Measurements from ENCODE around the gene CCDC15. TPM values are rescaled to one million over a fixed set of nuclear protein-coding genes. Genes with fewer than 3 reads are reported as not detected.

CCDC15 gene
- total RNA-seq, 1 donor from 2014 or later, result 0.25 TPM

DNA sequence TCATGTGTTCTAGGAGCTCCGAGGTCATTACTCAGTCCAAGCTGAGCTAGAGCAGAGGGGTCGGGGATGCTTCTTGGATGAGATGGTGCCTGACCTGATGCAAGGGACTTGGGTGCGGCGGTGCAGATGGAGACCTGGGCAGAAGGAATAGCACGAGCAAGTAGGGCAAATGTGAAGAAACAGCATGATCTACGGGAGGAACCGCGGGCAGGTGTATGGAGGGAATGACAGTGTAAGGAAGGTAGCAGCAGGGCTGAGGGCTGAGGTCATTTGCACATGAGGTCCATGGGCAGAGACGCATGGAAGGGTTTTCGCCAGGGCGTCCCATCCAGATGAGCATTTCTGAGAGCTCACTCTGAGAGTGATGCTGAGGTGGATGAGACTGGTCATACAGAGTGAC, 124.0 kb downstream of the CCDC15 start:
- no peak overlapping the region for H3K27ac ChIP-seq (replicated peaks)
- no peaks in the 10 kb centered on the region for H3K4me1 ChIP-seq
- no peak for DNase-seq
- H3K27me3 ChIP-seq (ENCODE audit: low read depth), result peaks cover 59% of the 10 kb centered on the region
- no peaks in the 10 kb centered on the region for H3K9me3 ChIP-seq (replicated peaks)
- no peak overlapping the region for H3K4me3 ChIP-seq
- intact Hi-C loops (cut with micrococcal nuclease), result no loop called here
- TF ChIP-seq, protein P1, sequence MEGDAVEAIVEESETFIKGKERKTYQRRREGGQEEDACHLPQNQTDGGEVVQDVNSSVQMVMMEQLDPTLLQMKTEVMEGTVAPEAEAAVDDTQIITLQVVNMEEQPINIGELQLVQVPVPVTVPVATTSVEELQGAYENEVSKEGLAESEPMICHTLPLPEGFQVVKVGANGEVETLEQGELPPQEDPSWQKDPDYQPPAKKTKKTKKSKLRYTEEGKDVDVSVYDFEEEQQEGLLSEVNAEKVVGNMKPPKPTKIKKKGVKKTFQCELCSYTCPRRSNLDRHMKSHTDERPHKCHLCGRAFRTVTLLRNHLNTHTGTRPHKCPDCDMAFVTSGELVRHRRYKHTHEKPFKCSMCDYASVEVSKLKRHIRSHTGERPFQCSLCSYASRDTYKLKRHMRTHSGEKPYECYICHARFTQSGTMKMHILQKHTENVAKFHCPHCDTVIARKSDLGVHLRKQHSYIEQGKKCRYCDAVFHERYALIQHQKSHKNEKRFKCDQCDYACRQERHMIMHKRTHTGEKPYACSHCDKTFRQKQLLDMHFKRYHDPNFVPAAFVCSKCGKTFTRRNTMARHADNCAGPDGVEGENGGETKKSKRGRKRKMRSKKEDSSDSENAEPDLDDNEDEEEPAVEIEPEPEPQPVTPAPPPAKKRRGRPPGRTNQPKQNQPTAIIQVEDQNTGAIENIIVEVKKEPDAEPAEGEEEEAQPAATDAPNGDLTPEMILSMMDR (IDR thresholded peaks at IDR 0.05; ENCODE audit: borderline replicate concordance), result no peak
- H3K36me3 ChIP-seq, result no peaks in the 10 kb centered on the region

DNA sequence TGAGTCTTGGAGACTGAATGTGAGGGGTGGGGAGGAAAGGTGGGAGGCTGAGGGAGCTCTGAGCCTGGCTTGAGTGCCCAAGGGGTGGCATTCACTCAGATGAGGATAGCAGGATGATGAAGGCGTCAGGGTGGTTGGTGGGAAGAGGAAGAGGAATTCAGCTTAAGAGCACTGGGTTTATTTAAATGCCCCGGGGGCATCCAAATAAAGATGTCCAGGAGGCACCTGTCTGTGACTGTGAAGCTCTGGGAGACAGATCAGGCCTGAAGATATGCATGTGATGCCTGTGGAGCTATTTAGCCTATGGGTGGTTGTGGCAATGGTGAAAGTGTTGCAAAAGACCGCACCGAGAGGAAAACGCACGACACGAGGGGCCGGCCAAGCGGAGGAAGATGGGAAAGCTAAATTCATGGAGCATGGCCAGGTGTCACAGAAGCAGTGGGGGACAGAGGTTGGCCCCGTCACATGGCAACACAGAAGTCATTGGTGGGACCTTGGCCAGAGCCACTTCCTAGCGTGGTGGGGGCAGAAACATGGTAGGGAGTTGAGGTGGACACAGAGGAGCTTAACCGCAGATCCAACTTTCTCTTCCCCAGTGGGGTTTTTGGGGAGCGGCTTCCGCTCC, 124.6 kb downstream of the CCDC15 start:
- intact Hi-C loops (cut with micrococcal nuclease), result no loop called here
- H3K27me3 ChIP-seq (ENCODE audit: low read depth), result peaks cover 58% of the 10 kb centered on the region
- no peak for DNase-seq

DNA sequence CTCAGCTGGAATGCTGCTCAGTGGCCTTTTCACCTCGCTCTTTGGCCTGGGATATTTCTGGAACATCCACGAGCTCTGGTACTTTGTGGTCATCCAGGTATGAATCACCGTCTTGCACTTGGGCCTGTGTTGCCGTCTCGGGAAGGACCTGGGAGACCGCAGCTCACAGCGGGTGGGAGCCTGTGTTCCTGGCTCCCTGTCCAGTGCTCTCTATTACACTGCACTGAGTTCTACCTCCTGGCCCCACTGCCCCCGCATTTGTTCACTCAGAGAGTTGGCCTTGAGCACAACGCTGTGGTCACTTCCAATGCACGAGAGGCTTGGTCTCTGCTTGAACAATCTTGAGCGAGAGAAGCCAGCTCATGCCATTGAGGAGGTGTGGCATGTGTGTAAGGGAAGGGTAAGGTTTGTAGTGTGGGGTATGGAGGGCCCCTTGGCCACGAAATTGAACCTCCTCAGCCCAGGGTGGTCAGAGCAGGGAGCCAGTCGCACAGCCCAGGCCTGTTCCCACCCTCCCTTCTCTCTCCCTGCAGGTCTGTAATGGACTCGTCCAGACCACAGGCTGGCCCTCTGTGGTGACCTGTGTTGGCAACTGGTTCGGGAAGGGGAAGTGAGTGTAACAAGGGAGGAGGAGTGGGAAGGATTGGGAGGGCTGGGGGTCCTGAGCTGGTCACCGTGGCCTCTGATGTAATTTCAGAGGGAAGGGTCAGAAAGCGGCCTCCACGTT, 125.3 kb downstream of the CCDC15 start:
- intact Hi-C loops (cut with micrococcal nuclease), result no loop called here
- TF ChIP-seq, protein P1 (IDR thresholded peaks at IDR 0.05; ENCODE audit: borderline replicate concordance), result no peak
- Histone ChIP-seq H3K9me3 (replicated peaks) (no peaks in the 10 kb centered on the region), H3K4me1 (no peaks in the 10 kb centered on the region), H3K36me3 (no peaks in the 10 kb centered on the region), H3K27me3 (ENCODE audit: low read depth) (peaks cover 58% of the 10 kb centered on the region), H3K27ac (replicated peaks) (no peak overlapping the region), H3K4me3 (no peak overlapping the region)
- DNase-seq, result no peak

More for the DNA sequence above, 124.6 kb downstream of the CCDC15 start:
- Histone ChIP-seq H3K27ac (replicated peaks) (no peak overlapping the region), H3K9me3 (replicated peaks) (no peaks in the 10 kb centered on the region), H3K4me1 (no peaks in the 10 kb centered on the region), H3K36me3 (no peaks in the 10 kb centered on the region), H3K4me3 (no peak overlapping the region)
- TF ChIP-seq, protein P1 (IDR thresholded peaks at IDR 0.05; ENCODE audit: borderline replicate concordance), result no peak

DNA sequence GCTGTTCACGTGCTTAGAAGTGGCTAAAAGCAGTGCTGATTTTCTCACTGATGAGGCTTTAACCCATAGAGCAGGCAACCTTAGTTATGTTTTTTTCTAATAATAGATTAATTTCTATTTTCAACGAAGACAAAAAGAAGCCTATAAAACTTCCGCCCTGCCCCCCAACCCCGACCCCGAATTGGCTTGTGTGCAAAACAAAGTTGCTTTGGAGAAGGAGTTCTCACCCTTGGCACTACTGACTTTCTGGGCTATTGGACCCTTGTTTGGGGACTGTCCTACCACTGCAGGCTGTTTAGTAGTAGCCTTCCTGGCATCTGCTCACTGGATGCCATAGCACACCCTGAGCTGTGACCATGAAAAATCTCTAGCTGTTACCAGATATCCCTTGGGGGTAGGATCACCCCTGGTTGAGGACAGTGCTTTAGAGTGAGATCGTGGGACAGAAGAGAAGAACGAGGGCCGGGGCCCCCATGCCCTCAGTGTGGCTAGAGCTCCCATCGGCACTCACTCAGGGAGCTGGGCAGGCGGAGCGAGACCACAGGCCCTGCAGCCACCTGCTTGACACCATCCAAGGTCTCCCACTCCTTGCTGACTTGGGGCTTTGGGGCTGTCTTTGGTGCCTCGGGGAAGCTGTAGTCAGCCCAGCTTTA, 126.0 kb downstream of the CCDC15 start:
- Histone ChIP-seq H3K27ac (replicated peaks) (no peak overlapping the region), H3K36me3 (no peaks in the 10 kb centered on the region), H3K4me1 (no peaks in the 10 kb centered on the region), H3K9me3 (replicated peaks) (no peaks in the 10 kb centered on the region), H3K4me3 (no peak overlapping the region), H3K27me3 (ENCODE audit: low read depth) (peaks cover 58% of the 10 kb centered on the region)
- DNase-seq, result no peak
- intact Hi-C loops (cut with micrococcal nuclease), result no loop called here
- TF ChIP-seq, protein P1 (IDR thresholded peaks at IDR 0.05; ENCODE audit: borderline replicate concordance), result no peak

DNA sequence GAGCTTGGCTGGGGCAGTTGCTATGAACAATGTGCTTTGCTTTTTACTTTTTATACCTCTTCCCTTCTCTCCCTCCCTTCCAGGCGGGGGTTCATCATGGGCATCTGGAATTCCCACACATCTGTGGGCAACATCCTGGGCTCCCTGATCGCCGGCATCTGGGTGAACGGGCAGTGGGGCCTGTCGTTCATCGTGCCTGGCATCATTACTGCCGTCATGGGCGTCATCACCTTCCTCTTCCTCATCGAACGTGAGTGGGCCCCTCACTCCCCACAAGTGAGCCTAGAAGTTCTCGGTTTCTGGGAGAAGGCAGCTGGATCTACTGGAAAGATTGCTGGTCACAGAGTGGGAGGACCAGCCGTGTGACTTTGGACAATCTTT, 126.5 kb downstream of the CCDC15 start:
- intact Hi-C loops (cut with micrococcal nuclease), result no loop called here
- no peak overlapping the region for H3K27ac ChIP-seq (replicated peaks)
- H3K27me3 ChIP-seq (ENCODE audit: low read depth), result peaks cover 57% of the 10 kb centered on the region
- no peak overlapping the region for H3K4me3 ChIP-seq
- H3K36me3 ChIP-seq, result no peaks in the 10 kb centered on the region
- H3K9me3 ChIP-seq (replicated peaks), result no peaks in the 10 kb centered on the region
- TF ChIP-seq, protein P1 (IDR thresholded peaks at IDR 0.05; ENCODE audit: borderline replicate concordance), result no peak
- H3K4me1 ChIP-seq, result no peaks in the 10 kb centered on the region
- no peak for DNase-seq
